Measurements from ENCODE around the gene IL1R1.

- TF ChIP-seq CTCF (IDR thresholded peaks at IDR 0.05) = no peak
- no peak for TF ChIP-seq POLR2A (IDR thresholded peaks at IDR 0.05)
Observed at GRCh38 chr2:102184568-102184967, 42.0 kb downstream of the IL1R1 start.
